GM12865 (cell line): ENCODE data around the gene TTC4.

Source experiments
- DNase-seq: peaks from one replicate; pipeline ENCODE4 v3.0.0; 2010; ENCODE audit warnings: low read depth
- H3K4me3 ChIP-seq: 2 replicates; pipeline ENCODE4 v1.5.1; 2011; ENCODE audit warnings: mild to moderate bottlenecking, low read depth, low read length, control low read depth
- CTCF ChIP-seq: IDR thresholded peaks from 2 replicates; pipeline ENCODE4 v1.5.1; 2011; ENCODE audit warnings: low read length, control low read depth, low read depth, inconsistent platforms; ENCODE audit not compliant: insufficient read depth; ENCODE audit errors: missing control alignments

TTC4 gene

GRCh38 chr1:54777431-54777830 is 61.8 kb downstream of the TTC4 start:
- DNase-seq: no peak
- no peak for TF ChIP-seq CTCF
- no peak overlapping the region for H3K4me3 ChIP-seq

DNA sequence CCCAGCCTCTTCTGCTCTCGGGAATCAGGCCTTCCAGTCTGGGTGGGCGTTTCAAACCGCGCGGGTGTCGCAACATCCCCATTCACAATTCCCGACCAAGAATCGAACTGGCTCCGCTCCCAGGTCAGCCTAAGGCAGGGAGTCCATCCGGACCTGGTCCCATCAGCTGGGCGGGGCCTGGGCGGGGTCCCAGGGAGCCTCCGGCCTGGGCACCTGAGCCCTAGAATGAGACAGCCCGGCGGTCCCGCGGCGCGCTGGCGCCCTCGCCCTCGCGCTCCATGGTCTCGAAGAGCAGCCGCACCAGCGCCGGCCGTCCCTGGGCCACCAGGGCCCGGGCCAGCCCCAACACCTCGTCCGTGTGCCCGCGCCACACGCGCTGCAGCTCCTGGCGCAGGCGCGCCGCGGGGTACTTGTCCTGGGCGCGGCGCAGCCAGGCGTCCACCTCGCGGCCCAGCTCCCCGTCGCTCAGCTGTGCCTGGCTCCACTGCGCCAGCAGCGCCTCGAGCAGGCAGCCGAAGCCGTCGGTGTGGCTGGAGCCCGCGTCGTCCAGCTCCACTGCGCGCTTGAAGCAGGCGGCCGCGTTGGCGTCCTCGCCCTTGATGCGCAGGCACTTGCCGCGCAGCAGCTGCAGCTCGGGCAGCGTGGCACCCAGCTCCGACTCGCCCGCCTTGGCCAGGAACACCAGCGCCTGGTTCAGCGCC is 65.5 kb downstream of the TTC4 start:
- DNase-seq: no peak
- TF ChIP-seq CTCF: no peak
- no peak overlapping the region for H3K4me3 ChIP-seq

DNA sequence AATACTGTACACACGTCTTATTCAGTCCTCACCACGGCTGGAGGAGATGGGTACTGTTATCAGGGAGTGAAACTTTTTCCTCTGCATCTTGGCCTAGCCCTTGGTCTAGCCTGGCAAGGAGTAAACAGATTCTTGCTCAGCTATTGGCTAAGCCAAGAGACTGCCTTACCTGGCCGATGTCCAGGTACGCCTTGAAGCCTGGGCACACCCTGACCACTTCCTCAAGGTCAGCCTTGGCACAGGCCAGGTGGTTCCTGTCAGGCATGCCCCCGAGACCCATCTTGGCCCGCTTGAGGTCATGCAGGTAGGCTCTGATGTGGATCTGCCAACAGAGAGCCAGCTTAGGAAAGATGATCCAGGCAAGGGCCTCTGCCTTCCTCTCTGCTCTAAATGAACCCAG is 66.5 kb downstream of the TTC4 start:
- TF ChIP-seq CTCF: no peak
- H3K4me3 ChIP-seq: no peak overlapping the region
- no peak for DNase-seq

DNA sequence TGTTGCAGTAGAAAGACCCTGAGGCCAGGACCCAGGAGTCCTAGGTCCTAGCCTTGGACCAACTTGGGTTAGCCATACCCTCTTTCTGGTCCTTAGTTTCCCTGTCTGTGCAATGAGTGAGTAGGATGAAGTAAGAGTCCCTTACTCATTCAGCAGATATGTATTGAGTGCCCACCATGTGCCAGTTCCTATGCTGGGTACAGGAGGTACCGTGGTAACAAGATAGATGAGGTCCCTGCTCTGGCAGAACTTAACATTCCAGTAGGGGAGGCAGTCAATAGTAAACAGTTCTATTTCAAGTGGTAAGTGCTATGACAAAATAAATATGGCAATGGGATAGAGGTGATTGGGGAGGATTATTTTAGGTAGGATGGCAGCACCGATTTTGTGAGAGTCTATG is 66.9 kb downstream of the TTC4 start:
- DNase-seq: no peak
- H3K4me3 ChIP-seq: no peak overlapping the region
- no peak for TF ChIP-seq CTCF

DNA sequence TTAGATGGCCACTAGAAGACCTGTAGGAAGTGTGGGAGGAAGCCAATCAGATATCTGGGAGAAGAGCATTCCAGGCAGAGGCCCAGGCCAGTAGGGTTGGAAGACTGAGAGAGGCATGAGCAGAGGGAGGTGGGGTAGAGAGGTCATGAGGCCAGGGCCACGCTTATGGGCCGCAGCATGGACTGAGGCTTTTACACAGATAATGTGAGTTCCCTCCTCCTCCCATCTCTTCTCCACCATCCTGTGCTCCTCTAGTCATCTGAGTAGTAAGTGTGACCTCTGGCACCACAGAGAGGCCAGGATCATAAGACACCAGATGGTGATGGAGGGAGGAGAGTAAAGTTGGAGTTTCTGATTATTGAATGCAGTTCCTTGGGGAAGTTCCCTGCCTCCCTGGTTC is 68.4 kb downstream of the TTC4 start:
- no peak for DNase-seq
- TF ChIP-seq CTCF: no peak
- no peak overlapping the region for H3K4me3 ChIP-seq

- DNase-seq: no peak
- H3K4me3 ChIP-seq: no peak overlapping the region
- no peak for TF ChIP-seq CTCF
These were observed 71.1 kb downstream of the TTC4 start for GRCh38 chr1:54786778-54787177.

DNA sequence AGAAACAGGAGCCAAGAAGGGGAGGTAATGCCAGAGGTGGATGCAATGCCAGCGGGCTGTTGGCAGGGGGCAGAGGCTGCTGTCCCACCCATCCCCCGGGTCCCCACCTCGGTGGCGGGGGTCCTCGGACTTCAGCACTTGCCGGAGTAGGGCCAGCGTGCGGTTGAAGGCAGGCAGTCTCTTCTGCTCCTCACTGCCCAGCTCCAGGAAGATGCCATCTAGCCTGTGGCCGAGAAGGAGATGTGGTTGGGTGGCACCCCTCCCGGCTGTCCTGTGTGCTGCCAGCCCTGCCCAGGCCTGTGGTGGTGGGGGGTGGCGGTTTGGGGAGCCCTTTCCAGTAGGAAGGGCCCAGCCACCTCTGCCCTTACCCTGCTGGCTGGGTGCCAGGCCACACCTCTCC is 71.9 kb downstream of the TTC4 start:
- no peak overlapping the region for H3K4me3 ChIP-seq
- TF ChIP-seq CTCF: no peak
- DNase-seq: no peak
